ENCODE data around the gene TMEM30A. TPM values are rescaled to one million over a fixed set of nuclear protein-coding genes. Genes with fewer than 3 reads are reported as not detected.

Gene TMEM30A
- total and polyA plus RNA-seq, 4 donors = 33.3 to 71.0 (median 45.4) TPM

GRCh38 chr6:75315978-75316377 is 31.4 kb upstream of the TMEM30A start:
- Histone ChIP-seq H3K36me3 (ENCODE audit: control insufficient read depth in 4 of 4, insufficient read depth in 3 of 4, low read depth in 1 of 4, low read length in 3 of 4) (no peaks in the 10 kb centered on the region), H3K4me3 (ENCODE audit: low read depth in 1 of 3, low read length in 3 of 3) (no peak overlapping the region), H3K27me3 (ENCODE audit: control insufficient read depth in 4 of 4, insufficient read depth in 4 of 4, low read length in 3 of 4) (peaks cover 0 to 2% (median 0%) of the 10 kb centered on the region in 4 donors), H3K27ac (ENCODE audit: low read depth in 1 of 2, low read length in 2 of 2) (no peak overlapping the region), H3K4me1 (ENCODE audit: control insufficient read depth in 4 of 4, insufficient read depth in 4 of 4, low read length in 3 of 4) (no peaks in the 10 kb centered on the region), H3K9me3 (ENCODE audit: control insufficient read depth in 4 of 4, low read length in 3 of 4) (no peaks in the 10 kb centered on the region), H3K9ac (ENCODE audit: low read depth in 1 of 2, low read length in 2 of 2) (no peak overlapping the region)
- no peak for TF ChIP-seq TAF1 (conservative IDR thresholded peaks at IDR 0.05)
- no peak for TF ChIP-seq EGR1 (IDR thresholded peaks at IDR 0.05; ENCODE audit: low read depth in 2 of 2)
- no peak for TF ChIP-seq ATF3 (IDR thresholded peaks at IDR 0.05)
- DNase-seq (ENCODE audit: low spot score) = no peak

- TF ChIP-seq RAD21 (IDR thresholded peaks at IDR 0.05) (no peak), HNF4A (conservative IDR thresholded peaks at IDR 0.05) (no peak), MAX (IDR thresholded peaks at IDR 0.05) (no peak), YY1 (IDR thresholded peaks at IDR 0.05) (no peak), RXRA (IDR thresholded peaks at IDR 0.05) (no peak)
- H3K27ac ChIP-seq (ENCODE audit: low read depth in 1 of 2, low read length in 2 of 2) = no peak overlapping the region
- peaks cover 0 to 2% (median 0%) of the 10 kb centered on the region in 4 donors for H3K27me3 ChIP-seq (ENCODE audit: control insufficient read depth in 4 of 4, insufficient read depth in 4 of 4, low read length in 3 of 4)
- no peak overlapping the region for H3K4me3 ChIP-seq (ENCODE audit: low read depth in 1 of 3, low read length in 3 of 3)
- 67% methylated on average over 11 of the region's 11 CpGs for WGBS
- H3K36me3 ChIP-seq (ENCODE audit: control insufficient read depth in 4 of 4, insufficient read depth in 3 of 4, low read depth in 1 of 4, low read length in 3 of 4) = no peaks in the 10 kb centered on the region
- H3K4me1 ChIP-seq (ENCODE audit: control insufficient read depth in 4 of 4, insufficient read depth in 4 of 4, low read length in 3 of 4) = no peaks in the 10 kb centered on the region
- DNase-seq (ENCODE audit: low spot score) = no peak
- no peak overlapping the region for H3K9ac ChIP-seq (ENCODE audit: low read depth in 1 of 2, low read length in 2 of 2)
- H3K9me3 ChIP-seq (ENCODE audit: control insufficient read depth in 4 of 4, low read length in 3 of 4) = no peaks in the 10 kb centered on the region
Measured at GRCh38 chr6:75308250-75308988, 23.8 kb upstream of the TMEM30A start.

GRCh38 chr6:75307364-75308004 is 22.9 kb upstream of the TMEM30A start:
- no peaks in the 10 kb centered on the region for H3K9me3 ChIP-seq (ENCODE audit: control insufficient read depth in 4 of 4, low read length in 3 of 4)
- 52% methylated on average over 2 of the region's 2 CpGs for WGBS
- TF ChIP-seq NR2F2 (IDR thresholded peaks at IDR 0.05) (no peak), JUND (IDR thresholded peaks at IDR 0.05) (no peak), HNF4G (IDR thresholded peaks at IDR 0.05) (no peak), ZBTB33 (IDR thresholded peaks at IDR 0.05) (no peak), FOXA2 (IDR thresholded peaks at IDR 0.05) (no peak), CTCF (IDR thresholded peaks at IDR 0.05; ENCODE audit: low read depth, low read length, missing input control) (no peak), RXRA (IDR thresholded peaks at IDR 0.05) (no peak)
- no peak overlapping the region for H3K4me3 ChIP-seq (ENCODE audit: low read depth in 1 of 3, low read length in 3 of 3)
- H3K27me3 ChIP-seq (ENCODE audit: control insufficient read depth in 4 of 4, insufficient read depth in 4 of 4, low read length in 3 of 4) = peaks cover 0 to 2% (median 0%) of the 10 kb centered on the region in 4 donors
- DNase-seq (ENCODE audit: low spot score) = no peak
- H3K9ac ChIP-seq (ENCODE audit: low read depth in 1 of 2, low read length in 2 of 2) = no peak overlapping the region
- no peaks in the 10 kb centered on the region for H3K36me3 ChIP-seq (ENCODE audit: control insufficient read depth in 4 of 4, insufficient read depth in 3 of 4, low read depth in 1 of 4, low read length in 3 of 4)
- H3K27ac ChIP-seq (ENCODE audit: low read depth in 1 of 2, low read length in 2 of 2) = no peak overlapping the region
- peaks cover 0 to under 1% (median 0%) of the 10 kb centered on the region in 4 donors for H3K4me1 ChIP-seq (ENCODE audit: control insufficient read depth in 4 of 4, insufficient read depth in 4 of 4, low read length in 3 of 4)

Measured in liver (tissue), 9 donors.